HG02759 (cell line): ENCODE measurements around the gene EIF4E2.
"Not testable (repeated sequence)": the region's sequence is repeated elsewhere in the genome, so short reads cannot be mapped to it uniquely, and the experiment has no call there.

Experiments
- ATAC-seq: cut with Tn5 transposase; IDR thresholded peaks from one replicate; pipeline ENCODE4 v1.9.1; 2021; ENCODE audit warnings: mild to moderate bottlenecking, moderate library complexity; ENCODE audit not compliant: unreplicated experiment

The EIF4E2 gene

DNA sequence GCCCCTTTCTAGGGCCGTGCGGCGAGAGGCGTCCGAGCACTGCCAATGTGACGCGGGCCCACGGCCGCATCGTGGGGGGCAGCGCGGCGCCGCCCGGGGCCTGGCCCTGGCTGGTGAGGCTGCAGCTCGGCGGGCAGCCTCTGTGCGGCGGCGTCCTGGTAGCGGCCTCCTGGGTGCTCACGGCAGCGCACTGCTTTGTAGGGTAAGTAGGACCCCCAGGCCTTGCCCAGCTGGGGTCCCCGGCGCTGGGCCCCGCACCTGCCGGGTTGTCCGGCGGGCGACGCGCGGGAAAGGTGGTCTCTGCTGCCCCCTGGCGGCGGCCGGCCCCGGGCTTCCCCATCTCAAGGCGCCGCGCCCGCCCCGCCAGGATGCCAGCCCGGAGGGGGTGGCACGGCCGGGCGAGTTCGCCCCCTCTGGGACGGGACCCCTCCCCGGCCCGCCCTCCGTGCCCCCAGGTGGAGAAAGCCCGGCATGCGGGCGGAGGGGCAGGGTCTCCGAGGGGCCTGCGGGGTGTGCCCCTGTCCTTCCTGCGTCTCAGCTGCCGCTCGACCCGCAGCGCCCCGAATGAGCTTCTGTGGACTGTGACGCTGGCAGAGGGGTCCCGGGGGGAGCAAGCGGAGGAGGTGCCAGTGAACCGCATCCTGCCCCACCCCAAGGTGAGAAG lies 28.4 kb upstream of the EIF4E2 start:
- ATAC-seq = peak; percentile 43

DNA sequence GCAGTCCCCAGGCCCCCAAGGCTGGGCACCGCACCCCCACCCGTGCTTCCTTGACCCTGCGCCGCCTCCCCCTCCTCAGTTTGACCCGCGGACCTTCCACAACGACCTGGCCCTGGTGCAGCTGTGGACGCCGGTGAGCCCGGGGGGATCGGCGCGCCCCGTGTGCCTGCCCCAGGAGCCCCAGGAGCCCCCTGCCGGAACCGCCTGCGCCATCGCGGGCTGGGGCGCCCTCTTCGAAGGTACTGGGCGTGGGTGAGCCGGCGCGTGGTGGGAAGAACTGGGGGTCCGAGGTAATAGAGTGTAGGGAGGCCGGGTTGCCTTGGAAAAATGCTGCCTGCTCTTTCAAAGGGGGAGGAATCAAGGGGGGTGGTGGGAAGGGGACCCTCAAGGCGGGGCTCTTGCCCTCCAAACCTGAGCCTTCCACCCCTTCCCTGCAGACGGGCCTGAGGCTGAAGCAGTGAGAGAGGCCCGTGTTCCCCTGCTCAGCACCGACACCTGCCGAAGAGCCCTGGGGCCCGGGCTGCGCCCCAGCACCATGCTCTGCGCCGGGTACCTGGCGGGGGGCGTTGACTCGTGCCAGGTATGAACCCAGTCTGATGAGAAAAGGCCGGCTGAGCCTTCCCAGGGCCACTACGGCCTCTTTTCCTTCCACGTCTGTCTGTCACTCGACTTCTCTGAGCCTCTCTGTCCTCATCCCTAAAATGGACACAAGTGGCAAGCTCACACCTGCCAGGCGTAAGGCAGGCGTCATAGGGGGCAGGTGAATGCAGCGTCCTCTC lies 27.7 kb upstream of the EIF4E2 start:
- no peak for ATAC-seq

GRCh38 chr2:232523402-232523681 lies 27.1 kb upstream of the EIF4E2 start:
- no peak for ATAC-seq

- no peak for ATAC-seq
Measured at GRCh38 chr2:232523682-232524597, 26.5 kb upstream of the EIF4E2 start.

DNA sequence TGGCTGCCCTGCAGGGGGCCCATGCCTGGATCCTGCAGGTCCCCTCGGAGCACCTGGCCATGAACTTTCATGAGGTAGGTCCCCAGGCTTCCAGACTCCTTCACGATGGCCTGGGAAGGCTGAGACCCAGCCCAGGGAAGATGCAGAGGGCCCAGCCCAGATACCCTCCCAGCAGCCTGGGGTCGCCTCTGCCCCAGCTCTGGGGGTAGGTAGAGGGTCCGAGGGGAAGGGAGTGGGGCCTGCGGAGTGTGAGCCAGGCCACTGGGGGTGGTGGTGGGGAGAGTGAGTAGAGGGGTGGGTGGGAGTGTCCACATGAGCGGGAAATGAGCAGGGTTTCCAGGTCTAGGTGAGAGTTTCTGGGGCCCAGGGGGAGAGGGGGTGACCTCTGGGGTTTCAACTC lies 25.7 kb upstream of the EIF4E2 start:
- no peak for ATAC-seq

GRCh38 chr2:232525199-232525598 lies 25.3 kb upstream of the EIF4E2 start:
- no peak for ATAC-seq

DNA sequence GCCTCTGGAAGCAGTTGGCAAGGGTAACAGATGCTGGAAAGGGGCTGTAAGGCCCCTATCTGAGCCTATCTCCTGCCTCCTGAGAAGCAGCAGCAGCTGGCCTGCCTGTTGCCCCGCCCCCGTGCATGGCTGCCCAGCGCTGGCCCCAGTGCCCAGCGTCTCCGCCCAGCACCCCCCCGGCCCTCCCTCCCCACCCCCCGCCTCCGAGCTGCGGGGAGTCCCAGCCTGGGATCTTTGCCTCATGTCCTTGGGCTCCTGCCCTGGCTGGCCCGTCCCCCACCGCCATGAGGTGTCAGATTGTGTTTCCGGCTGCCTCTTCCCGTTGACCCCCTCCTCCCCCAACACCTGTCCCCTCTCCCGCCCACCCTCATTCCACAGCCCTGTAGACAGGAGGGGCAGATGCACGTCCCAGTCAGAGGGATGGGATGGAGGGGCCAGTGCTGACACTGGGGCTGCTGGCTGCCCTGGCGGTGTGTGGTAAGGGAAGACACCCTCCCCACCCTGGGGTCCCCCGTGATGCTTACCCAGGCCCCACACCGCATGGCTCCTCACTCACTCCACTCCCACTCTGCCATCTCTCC lies 24.6 kb upstream of the EIF4E2 start, which contains the start of gene CHRND:
CHRND (plus strand) TSS at position 370 of the 581 bp plus-strand sequence; CDS start at position 426, 56 bp downstream.
- no peak for ATAC-seq

- ATAC-seq = no peak
Measured at GRCh38 chr2:232526372-232526941, 24.0 kb upstream of the EIF4E2 start.

DNA sequence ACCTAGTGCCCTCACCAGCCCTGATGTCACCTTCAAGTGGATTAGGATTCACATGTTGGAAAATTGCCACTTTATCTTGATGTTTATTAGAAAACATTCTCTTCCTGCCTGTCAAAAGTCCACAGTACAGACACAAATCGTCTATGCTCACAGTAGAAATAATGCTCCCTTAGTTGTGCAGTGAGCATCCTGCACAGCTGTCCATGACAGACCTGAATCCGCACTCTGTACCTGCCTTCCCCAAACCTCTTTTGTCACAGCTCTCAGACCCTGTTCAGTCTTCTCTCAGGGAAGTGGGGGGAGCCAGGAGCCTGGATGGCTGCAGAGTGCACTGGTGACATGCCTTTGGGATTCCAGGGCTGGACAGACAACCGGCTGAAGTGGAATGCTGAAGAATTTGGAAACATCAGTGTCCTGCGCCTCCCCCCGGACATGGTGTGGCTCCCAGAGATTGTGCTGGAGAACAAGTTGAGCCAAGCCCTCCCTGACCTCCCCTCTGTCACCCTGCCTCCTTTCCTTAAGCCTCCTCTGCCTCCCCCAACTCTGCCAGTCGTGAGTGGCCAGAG lies 22.5 kb upstream of the EIF4E2 start:
- ATAC-seq = no peak

DNA sequence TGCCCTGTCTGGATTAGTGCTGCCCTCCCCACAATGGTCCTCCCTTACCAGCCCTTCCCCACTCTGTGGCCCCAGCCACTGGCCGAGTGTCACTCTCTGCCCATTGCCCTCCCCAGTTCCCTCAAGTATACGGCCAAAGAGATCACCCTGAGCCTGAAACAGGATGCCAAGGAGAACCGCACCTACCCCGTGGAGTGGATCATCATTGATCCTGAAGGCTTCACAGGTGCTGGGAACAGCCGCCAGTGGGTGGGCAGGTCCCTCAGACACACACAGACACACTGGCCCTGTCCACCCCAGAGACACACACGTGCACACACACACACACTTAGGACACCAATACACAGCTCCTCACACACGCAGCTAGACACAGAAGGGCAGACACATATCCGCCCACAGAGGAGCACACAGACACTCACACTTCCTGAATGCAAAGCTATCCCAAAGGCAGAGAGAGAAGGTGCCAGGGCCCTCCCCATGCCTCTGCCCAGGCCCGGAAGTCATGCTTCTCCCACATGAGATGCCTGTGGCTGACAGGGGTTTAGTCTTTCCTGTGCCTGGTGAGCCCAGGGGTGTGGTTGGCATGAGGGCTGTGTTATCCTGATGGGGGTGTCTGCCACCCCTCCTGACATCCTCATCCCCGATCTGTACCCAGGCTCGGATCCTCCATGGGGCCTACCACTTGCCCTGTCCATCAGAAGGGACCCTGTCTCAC lies 21.6 kb upstream of the EIF4E2 start:
- ATAC-seq = no peak

DNA sequence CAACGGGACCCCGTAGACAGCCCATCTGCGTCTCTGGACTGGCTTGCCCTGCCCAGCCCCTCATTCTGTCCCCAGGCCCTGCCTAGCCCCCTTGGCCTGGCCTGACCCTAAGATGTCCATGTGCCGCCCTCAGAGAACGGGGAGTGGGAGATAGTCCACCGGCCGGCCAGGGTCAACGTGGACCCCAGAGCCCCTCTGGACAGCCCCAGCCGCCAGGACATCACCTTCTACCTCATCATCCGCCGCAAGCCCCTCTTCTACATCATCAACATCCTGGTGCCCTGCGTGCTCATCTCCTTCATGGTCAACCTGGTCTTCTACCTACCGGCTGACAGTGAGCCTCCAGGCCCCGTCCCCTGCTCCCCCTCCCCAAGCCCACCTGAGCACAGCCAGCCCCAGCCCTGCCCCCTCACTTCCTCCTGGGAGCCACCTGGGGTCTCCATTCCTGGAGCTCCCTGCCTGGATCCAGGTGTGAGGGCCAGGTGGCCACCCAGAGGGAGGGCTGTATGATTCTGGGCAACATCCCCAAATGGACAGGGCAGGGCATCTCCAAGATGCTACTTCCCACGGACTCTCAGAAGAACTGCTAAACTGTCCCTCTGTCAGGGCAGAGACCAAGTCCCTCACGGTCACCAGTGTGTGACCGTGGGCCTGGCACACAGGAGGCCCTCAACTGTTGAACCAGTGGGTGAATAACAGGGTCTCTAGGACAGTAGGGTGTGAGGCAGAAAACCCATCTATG lies 20.5 kb upstream of the EIF4E2 start:
- no peak for ATAC-seq

DNA sequence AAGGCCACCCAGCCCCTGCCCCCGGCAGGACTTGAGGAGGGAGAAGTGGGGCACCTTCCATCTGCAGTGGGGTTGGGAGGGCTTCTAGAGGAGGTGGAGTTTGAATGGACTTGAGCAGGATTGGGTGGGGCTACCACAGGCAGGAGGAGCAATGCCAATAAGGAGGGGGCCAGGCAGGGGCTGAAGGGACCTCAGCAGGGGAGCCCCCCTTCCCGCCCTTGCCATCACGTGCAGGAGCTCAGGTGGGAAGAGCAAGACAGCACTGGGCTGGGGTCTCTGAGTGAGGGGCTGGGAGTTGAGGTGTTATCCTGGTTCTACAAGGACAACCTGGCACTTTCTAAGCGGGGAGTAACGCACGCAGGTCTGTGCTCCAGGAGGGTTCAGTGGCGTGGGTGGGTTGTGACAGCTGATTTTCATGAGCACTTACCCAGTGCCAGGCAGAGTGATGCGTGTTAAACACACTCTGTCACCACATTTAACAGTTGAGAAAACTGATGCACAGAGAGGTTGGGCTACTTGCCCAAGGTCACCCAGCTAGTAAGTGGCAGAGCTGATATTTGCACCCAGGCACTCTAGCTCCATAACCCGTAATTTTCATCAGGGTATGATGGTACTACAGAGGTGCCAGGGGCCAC lies 19.7 kb upstream of the EIF4E2 start:
- ATAC-seq = no peak

DNA sequence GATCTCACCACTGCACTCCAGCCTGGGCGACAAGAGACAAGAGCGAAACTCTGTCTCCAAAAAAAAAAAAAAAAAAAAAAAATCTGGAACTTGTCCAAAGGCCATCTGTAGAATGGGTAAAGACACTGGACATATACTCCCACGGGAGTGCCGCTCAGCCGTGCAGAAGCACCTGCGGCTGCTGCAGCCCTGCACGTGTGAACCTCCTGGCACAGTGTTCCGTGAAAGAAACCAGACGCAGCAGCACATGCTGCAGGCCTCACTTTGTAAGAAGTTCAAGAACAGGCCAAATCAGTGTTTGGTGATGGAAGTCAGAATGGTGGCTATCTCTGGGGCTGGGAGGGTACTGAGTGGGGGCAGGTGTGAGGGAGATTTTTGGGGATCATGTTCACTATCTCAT lies 18.1 kb upstream of the EIF4E2 start:
- ATAC-seq = no peak

DNA sequence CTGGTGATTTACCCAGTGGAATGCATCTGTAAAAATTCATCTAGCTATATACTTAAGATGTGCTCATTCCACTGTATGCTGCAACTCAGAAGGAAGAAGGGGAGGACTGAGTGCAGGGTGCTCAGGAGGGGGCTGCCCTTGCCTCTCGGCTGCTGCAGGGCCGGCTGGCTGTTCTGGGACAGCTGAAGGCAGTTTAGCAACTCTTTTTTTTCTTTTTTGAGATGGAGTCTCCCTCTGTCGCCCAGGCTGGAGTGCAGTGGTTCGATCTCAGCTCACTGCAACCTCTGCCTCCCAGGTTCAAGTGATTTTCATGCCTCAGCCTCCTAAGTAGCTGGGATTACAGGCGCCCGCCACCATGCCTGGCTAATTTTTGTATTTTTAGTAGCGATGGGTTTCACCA lies 17.7 kb upstream of the EIF4E2 start:
- not testable (repeated sequence) for ATAC-seq

GRCh38 chr2:232533944-232534710 lies 16.4 kb upstream of the EIF4E2 start:
- no peak for ATAC-seq

- no peak for ATAC-seq
Measured at GRCh38 chr2:232534940-232535651, 15.4 kb upstream of the EIF4E2 start.

- ATAC-seq = no peak
Measured at GRCh38 chr2:232535761-232536530, 14.5 kb upstream of the EIF4E2 start.
